Neural crest cell (in vitro differentiated cells): Measurements from ENCODE around the gene CLIC5. TPM values are rescaled to one million over a fixed set of nuclear protein-coding genes. Genes with fewer than 3 reads are reported as not detected.

Experiments used
- DNase-seq: peaks from one replicate; pipeline ENCODE4 v3.0.0; 2021; ENCODE audit warnings: low read depth, mixed read lengths, low spot score
- H3K27ac Mint-ChIP-seq: one replicate; pipeline ENCODE4 v1.8.0; 2021; ENCODE audit warnings: mild to moderate bottlenecking, mixed read lengths; ENCODE audit not compliant: unreplicated experiment
- H3K27me3 Mint-ChIP-seq: 2 replicates; pipeline ENCODE4 v1.8.0; 2021; ENCODE audit warnings: low read depth, mild to moderate bottlenecking, mixed read lengths
- H3K36me3 Mint-ChIP-seq: 2 replicates; pipeline ENCODE4 v1.8.0; 2021; ENCODE audit warnings: low read depth, mild to moderate bottlenecking, mixed read lengths
- H3K4me1 Mint-ChIP-seq: 2 replicates; pipeline ENCODE4 v1.8.0; 2021; ENCODE audit warnings: mixed read lengths
- H3K4me3 Mint-ChIP-seq: one replicate; pipeline ENCODE4 v1.8.0; 2021; ENCODE audit warnings: mild to moderate bottlenecking, mixed read lengths
- H3K9me3 Mint-ChIP-seq: 2 replicates; pipeline ENCODE4 v1.8.0; 2021; ENCODE audit warnings: mixed read lengths
- total RNA-seq: library from RNA; stranded (reverse); gene quantifications from 2 replicates; pipeline ENCODE4 v1.2.1, GENCODE V29; 2021
- TF ChIP-seq, protein P1 (sequence below): fragments of 200-600 bp; sonication (generic); conservative IDR thresholded peaks from 2 replicates; pipeline ENCODE4 v1.5.0; 2021; ENCODE audit warnings: antibody characterized with exemption, mild to moderate bottlenecking

CLIC5 gene
- total RNA-seq, 1 donor from 2014 or later = not detected

DNA sequence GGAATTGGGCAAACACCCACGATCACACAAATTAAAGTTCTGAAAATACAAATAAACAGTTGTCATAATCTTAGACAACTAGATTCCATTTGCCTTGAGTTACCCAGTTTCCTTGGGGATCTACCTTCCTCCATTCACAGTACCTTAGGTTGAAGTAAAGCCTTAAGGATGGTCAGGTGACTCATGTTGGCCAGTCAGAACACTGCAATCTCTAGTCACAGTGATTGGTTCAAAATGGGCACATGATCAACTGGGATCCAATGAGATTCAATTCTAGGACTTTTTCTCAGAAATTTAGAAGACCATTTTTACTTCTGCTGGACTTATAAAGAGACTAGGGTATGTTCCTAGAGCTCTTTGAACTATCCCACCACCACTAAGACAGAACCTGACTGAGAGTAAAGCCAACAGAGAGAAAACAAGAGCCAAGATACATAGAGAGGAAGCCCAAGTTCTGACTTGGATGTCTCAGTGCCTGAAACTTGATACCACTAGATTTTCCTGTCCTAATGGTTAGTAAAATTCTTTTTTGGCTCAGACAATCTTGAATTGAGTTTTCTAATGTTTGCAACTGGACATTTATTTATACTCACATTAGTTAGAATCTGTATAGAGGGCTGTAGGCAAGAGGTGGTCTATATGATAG is 8.6 kb upstream of the CLIC5 start:
- no peak for DNase-seq
- Mint-ChIP-seq H3K9me3 (no peaks in the 10 kb centered on the region), H3K27ac (no peak overlapping the region), H3K4me1 (no peaks in the 10 kb centered on the region), H3K36me3 (no peaks in the 10 kb centered on the region), H3K4me3 (no peak overlapping the region), H3K27me3 (peaks cover 19% of the 10 kb centered on the region)
- TF ChIP-seq, protein P1, sequence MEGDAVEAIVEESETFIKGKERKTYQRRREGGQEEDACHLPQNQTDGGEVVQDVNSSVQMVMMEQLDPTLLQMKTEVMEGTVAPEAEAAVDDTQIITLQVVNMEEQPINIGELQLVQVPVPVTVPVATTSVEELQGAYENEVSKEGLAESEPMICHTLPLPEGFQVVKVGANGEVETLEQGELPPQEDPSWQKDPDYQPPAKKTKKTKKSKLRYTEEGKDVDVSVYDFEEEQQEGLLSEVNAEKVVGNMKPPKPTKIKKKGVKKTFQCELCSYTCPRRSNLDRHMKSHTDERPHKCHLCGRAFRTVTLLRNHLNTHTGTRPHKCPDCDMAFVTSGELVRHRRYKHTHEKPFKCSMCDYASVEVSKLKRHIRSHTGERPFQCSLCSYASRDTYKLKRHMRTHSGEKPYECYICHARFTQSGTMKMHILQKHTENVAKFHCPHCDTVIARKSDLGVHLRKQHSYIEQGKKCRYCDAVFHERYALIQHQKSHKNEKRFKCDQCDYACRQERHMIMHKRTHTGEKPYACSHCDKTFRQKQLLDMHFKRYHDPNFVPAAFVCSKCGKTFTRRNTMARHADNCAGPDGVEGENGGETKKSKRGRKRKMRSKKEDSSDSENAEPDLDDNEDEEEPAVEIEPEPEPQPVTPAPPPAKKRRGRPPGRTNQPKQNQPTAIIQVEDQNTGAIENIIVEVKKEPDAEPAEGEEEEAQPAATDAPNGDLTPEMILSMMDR = no peak

DNA sequence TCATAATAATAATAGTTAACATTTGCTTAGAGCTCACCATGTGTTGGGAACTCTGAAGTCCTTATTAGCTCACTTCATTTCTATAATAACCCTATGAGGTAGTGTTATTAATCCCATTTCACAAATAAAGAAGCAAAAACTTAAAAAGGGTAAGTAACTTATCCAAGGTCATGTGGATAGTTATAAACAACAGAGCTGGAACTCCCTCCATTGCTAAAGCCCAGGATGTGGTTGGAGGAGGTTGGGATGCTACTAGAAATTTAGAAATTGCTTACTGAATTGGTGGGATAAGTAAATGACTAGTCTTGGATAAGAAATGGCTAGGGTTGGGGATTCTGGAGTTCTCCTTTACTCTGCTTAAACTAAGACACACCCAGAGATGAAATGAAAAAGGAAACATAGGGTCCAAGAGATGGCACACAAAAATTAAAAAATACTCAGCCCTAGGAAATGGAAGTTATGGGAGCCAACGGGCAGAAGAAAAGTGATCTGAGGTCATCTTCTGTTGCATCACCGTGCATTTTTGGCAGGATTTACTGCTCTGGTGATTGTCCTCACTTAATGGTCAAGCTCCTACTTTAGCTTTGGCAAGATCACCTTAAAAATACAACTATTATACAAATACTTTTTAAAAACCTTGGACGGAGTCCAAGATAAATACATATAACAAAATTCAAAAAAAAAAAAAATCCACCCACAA is 7.7 kb upstream of the CLIC5 start:
- H3K4me3 Mint-ChIP-seq = no peak overlapping the region
- DNase-seq = no peak
- TF ChIP-seq, protein P1 = no peak
- H3K27ac Mint-ChIP-seq = no peak overlapping the region
- peaks cover 21% of the 10 kb centered on the region for H3K27me3 Mint-ChIP-seq
- no peaks in the 10 kb centered on the region for H3K36me3 Mint-ChIP-seq
- no peaks in the 10 kb centered on the region for H3K9me3 Mint-ChIP-seq
- no peaks in the 10 kb centered on the region for H3K4me1 Mint-ChIP-seq

DNA sequence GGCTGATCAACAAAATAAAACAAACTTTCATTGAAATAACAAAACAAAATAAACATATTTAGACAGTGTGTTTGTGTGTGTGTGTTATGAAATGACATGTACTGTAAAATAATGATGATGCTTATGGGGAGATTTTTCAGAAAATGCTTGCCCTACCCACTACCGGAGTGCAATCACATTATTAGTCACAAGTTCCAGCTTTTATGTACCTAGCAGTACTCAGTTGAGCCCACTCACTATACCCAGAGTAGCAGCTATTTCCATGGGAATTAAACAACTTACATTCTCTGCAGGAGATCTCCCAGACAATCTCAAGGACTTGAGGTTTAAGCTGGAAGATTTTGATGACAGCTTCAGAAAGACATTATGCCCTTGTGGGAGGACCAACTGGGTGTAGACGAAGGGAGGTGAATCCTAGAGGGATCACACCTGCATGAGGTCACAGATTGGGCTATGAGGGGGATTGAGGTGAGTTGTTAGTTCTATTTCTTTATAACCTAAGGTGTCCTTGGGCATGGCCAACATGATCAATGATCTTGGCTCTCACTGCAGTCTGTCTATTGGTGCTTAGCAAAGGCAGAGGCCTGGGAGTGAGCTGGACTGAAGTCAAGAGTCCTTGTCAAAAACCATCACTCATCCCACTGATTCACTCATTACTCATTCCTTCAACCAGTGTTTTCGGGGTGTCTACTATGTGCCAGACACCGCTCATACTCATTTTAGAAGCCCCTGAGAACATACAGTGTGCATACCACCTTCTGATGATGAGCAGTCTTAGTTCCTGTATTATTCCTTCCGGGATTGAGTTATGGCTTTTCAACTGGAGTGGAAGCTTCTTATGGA is 6.7 kb upstream of the CLIC5 start:
- no peaks in the 10 kb centered on the region for H3K36me3 Mint-ChIP-seq
- H3K4me1 Mint-ChIP-seq = no peaks in the 10 kb centered on the region
- peaks cover 32% of the 10 kb centered on the region for H3K27me3 Mint-ChIP-seq
- DNase-seq = no peak
- TF ChIP-seq, protein P1 = no peak
- H3K9me3 Mint-ChIP-seq = no peaks in the 10 kb centered on the region
- no peak overlapping the region for H3K4me3 Mint-ChIP-seq
- no peak overlapping the region for H3K27ac Mint-ChIP-seq

DNA sequence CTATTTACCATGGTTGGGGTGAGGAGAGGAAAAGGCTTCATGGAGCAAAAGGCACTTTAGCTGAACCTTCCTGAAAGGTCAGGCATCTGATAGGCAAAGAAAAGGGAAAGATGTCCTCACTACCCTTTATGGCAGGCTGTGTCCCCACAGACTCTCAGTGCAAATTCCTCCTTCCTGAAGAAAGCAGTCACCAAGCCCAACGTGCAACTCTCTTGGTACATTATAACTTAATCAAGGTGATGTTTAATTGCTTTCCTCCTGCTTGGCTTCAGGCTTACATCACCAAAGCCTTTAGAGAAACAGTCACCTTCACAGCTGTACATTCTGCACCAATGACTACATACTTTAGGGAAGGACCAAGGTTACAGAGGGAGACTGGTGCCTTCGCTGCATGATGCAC is 2.1 kb upstream of the CLIC5 start:
- H3K27me3 Mint-ChIP-seq = peaks cover 70% of the 10 kb centered on the region
- no peaks in the 10 kb centered on the region for H3K9me3 Mint-ChIP-seq
- no peak overlapping the region for H3K4me3 Mint-ChIP-seq
- TF ChIP-seq, protein P1 = no peak
- H3K4me1 Mint-ChIP-seq = peaks cover 13% of the 10 kb centered on the region
- no peak for DNase-seq
- H3K36me3 Mint-ChIP-seq = peaks cover 4% of the 10 kb centered on the region
- H3K27ac Mint-ChIP-seq = no peak overlapping the region

DNA sequence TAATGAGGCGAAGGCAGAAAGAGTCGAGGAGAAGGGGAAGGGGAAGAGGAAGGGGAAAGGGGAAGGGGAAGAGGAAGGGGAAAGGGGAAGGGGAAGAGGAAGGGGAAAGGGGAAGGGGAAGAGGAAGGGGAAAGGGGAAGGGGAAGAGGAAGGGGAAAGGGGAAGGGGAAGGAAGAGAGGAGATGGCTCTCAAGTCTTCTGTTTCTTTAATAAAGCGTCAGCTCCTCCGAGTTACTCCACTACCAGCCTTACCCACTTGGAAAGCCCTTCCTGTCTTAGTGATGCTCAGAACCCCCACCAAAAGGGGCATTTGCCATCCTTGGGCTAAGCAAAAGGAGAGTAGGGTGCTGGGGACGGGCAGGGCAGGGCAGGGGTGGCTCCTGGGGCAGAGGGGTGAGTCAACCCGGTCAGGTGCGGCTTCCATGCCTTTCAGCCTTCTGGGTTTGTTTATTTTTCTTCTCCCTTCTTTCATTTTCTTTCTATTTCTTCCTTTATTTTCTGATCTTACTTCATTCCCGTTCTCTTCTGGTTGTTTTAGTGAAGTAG is 476 bp upstream of the CLIC5 start:
- peaks cover 4% of the 10 kb centered on the region for H3K36me3 Mint-ChIP-seq
- peaks cover 13% of the 10 kb centered on the region for H3K4me1 Mint-ChIP-seq
- no peaks in the 10 kb centered on the region for H3K9me3 Mint-ChIP-seq
- no peak for DNase-seq
- H3K27ac Mint-ChIP-seq = no peak overlapping the region
- peaks cover 78% of the 10 kb centered on the region for H3K27me3 Mint-ChIP-seq
- peak overlapping the region; percentile 46 for H3K4me3 Mint-ChIP-seq
- TF ChIP-seq, protein P1 = no peak
